AG04449 (cell line): ENCODE data around the gene SLC7A14.

Experiments used
- CTCF ChIA-PET: fragments of 350-600 bp; formaldehyde crosslinking; extraction: SDS; loops from one replicate; lab custom pipeline; 2021; ENCODE audit warnings: antibody characterized with exemption; lab: Yijun Ruan, JAX
- POLR2A ChIA-PET: fragments of 400-600, 350-600 bp; formaldehyde crosslinking; extraction: SDS; loops from one replicate; lab custom pipeline; 2020; ENCODE audit warnings: antibody characterized with exemption, inconsistent platforms; lab: Yijun Ruan, JAX
- DNase-seq: peaks from one replicate; pipeline ENCODE4 v3.0.0-alpha.2; 2010; ENCODE audit warnings: low read depth, low spot score
- H3K4me3 ChIP-seq: 2 replicates; pipeline ENCODE4 v1.5.1; 2011; ENCODE audit warnings: low read depth, mild to moderate bottlenecking, control low read depth, low read length
- TF ChIP-seq, protein P1 (sequence below): IDR thresholded peaks from one replicate; pipeline ENCODE4 v1.5.1; 2011; ENCODE audit warnings: mild to moderate bottlenecking, moderate library complexity, low read length, control low read depth, inconsistent platforms; ENCODE audit not compliant: insufficient read depth; ENCODE audit errors: missing control alignments

Gene SLC7A14

DNA sequence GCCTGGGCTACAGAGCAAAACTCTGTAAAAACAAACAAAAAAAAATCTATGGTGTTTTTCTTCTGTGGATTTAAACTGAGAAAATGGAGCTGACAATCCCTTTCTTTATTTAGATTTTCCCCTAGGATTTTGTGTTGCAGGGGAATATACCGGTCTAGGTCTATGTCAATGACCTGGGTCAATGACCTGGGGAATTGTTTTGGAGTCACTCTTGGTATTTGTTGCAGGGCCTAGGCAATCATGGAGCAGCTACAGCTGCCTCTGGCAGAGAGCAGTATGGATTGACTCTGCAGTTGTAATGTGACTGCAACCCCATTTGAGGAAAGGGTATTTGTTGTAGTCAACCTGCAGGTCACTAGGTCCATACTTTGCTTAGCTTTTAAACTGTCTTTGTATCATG is 37.6 kb upstream of the SLC7A14 start:
- ChIA-PET POLR2A (interaction anchor here (0.7 kb wide), 1 partner anchor 189 kb away, joined by 3 read pairs; no protein-coding TSS in a partner anchor), CTCF (interaction anchor here (0.9 to 3.6 kb wide), 5 partner anchors 9 to 210 kb away, joined by 3 to 28 read pairs (median 4); no protein-coding TSS in a partner anchor)
- H3K4me3 ChIP-seq, result no peak overlapping the region
- TF ChIP-seq, protein P1, sequence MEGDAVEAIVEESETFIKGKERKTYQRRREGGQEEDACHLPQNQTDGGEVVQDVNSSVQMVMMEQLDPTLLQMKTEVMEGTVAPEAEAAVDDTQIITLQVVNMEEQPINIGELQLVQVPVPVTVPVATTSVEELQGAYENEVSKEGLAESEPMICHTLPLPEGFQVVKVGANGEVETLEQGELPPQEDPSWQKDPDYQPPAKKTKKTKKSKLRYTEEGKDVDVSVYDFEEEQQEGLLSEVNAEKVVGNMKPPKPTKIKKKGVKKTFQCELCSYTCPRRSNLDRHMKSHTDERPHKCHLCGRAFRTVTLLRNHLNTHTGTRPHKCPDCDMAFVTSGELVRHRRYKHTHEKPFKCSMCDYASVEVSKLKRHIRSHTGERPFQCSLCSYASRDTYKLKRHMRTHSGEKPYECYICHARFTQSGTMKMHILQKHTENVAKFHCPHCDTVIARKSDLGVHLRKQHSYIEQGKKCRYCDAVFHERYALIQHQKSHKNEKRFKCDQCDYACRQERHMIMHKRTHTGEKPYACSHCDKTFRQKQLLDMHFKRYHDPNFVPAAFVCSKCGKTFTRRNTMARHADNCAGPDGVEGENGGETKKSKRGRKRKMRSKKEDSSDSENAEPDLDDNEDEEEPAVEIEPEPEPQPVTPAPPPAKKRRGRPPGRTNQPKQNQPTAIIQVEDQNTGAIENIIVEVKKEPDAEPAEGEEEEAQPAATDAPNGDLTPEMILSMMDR, result no peak
- no peak for DNase-seq

DNA sequence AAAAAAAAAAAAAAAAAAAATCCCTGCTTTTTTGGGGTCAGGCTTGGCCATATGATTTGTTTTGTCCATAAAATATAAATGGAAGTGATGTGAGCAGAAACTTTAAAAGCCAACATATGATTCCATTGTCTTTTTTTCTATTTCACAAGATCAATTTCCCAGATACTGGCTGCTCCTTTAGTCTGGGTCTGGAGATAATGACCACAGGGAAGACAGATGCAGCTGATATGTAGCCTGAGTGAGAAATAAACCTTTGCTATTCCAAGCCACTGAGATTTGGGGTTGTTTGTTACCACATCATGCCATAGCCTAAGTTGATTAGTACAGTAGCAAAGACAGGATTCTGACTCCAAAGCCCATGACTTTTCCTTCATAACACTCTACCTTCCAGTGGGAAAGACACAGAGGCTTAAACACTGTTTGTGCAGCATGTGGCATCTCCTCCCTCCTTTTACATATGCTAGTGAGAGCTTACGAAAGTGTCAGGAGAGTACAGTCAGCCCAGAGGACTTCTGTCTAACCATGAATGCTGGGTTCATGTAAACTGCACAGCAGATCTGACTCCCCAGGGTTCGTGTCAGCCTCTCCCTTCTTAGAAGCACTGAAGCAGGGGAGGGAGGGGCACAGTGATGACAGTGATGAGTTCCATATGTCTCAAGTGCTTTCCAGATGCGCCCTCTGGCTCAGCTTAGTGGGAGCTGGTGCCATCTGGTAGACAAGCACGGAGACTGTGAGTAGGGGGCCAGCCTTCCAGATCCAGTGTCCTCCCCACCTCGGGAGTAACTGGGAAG is 36.7 kb upstream of the SLC7A14 start:
- peak; percentile 87 for DNase-seq
- POLR2A ChIA-PET, result interaction anchor here (0.5 to 0.7 kb wide), 2 partner anchors 190 to 688 kb away, joined by 3 read pairs; no protein-coding TSS in a partner anchor
- TF ChIP-seq, protein P1, result no peak
- CTCF ChIA-PET, result interaction anchor here (0.6 to 3.6 kb wide), 3 partner anchors 19 to 209 kb away, joined by 3 to 28 read pairs (median 4); no protein-coding TSS in a partner anchor
- no peak overlapping the region for H3K4me3 ChIP-seq

DNA sequence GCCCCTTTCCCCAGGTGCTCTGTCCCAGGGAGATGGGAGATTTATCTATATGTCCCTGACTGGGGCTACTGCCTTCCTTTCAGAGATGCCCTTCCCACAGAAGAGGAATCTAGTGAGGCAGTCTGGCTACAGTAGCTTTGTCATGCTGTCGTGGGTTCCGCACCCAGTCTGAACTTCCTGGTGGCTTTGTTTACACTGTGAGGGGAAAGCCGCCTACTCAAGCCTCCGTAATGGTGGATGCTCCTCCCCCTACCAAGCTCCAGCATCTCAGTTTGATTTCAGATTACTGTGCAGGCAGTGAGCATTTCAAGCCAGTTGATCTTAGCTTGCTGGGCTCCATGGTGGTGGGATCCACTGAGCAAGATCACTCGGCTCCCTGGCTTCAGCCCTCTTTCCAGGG is 35.4 kb upstream of the SLC7A14 start:
- ChIA-PET CTCF (no interaction called here), POLR2A (no interaction called here)
- TF ChIP-seq, protein P1, result no peak

DNA sequence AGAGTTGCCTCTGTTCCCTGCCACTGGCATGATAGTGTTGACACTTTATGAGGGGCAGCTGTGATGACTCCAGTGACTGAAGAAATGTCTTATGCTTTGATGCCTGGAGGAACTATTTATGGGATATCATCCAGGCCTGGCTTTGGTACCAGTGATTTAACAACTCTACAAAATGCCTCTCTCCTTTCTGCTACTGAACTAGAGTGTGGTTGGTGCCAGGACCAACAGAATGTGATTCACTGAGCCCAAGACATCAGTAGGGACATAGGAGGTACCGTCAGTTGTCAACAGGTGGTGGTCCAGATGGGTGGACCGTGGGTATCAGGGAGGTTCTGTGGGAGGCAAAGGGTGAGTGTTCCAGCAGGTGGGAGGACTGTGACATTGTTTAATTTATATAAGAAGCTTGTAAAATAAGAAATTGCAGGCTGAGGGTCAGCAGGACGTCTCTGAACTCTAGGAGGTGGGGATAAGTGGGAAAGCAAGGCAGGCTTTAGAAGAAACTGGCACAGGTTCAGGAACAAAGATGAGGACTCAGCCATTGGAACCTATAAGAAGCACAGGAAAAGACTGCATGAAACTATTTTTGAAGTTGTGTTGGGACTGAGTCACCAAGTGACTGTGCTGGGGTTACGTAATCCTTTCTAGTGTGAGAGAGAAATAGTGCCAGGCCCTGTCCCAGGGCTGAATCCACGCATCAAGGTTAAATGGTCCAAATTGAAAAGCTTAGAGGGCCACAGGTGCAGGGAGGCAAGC is 28.5 kb upstream of the SLC7A14 start:
- TF ChIP-seq, protein P1, result no peak
- peak; percentile 65 for DNase-seq
- no peak overlapping the region for H3K4me3 ChIP-seq
- ChIA-PET POLR2A (no interaction called here), CTCF (interaction anchor here (1.5 to 6.2 kb wide), 3 partner anchors 8 to 197 kb away, joined by 4 to 47 read pairs (median 6); no protein-coding TSS in a partner anchor)

More for the DNA sequence above, 35.4 kb upstream of the SLC7A14 start:
- DNase-seq, result no peak
- no peak overlapping the region for H3K4me3 ChIP-seq

DNA sequence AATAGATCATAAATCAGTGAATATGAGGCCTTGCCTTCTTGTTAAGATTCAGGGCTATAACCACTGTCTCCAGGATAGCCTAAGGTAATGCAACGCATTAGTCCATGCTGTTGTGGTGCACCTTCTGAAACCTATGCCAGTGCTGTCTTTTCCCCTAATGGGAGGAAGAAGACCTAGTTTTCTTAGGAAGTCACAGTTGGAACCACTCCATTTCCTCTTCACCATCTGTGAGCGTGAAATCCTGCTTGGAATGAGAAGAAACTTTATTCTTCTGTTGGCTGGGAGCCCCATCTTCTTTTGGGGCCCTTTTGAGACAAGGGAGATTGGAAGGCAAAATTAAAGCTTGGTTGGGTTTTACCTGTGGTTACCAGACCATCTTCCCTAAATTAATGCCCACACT is 25.9 kb upstream of the SLC7A14 start:
- ChIA-PET CTCF (interaction anchor here (6.2 kb wide), 1 partner anchor 200 kb away, joined by 47 read pairs; no protein-coding TSS in a partner anchor), POLR2A (no interaction called here)
- H3K4me3 ChIP-seq, result no peak overlapping the region
- no peak for DNase-seq
- TF ChIP-seq, protein P1, result no peak
